AG04450 (cell line): ENCODE measurements around the gene SPNS3. TPM values are rescaled to one million over a fixed set of nuclear protein-coding genes. Genes with fewer than 3 reads are reported as not detected.

Source experiments
- CTCF ChIA-PET: fragments of 300-600, 350-600 bp; formaldehyde crosslinking; extraction: SDS; loops from one replicate; lab custom pipeline; 2022; ENCODE audit warnings: antibody characterized with exemption, inconsistent platforms; lab: Charles Lee
- POLR2A ChIA-PET: fragments of 350-600 bp; formaldehyde crosslinking; extraction: SDS; loops from one replicate; lab custom pipeline; 2021; ENCODE audit warnings: antibody characterized with exemption, inconsistent platforms; lab: Yijun Ruan, JAX
- DNase-seq: peaks from one replicate; pipeline ENCODE4 v3.0.0-alpha.2; 2011; ENCODE audit warnings: low read depth, low spot score
- H3K27ac ChIP-seq: one replicate; pipeline ENCODE4 v1.5.1; 2012; ENCODE audit warnings: low read depth, low read length, control low read depth
- H3K27me3 ChIP-seq: one replicate; pipeline ENCODE4 v1.6.0; 2012; ENCODE audit warnings: low read length; ENCODE audit not compliant: control insufficient read depth, insufficient read depth
- H3K4me3 ChIP-seq: 2 replicates; pipeline ENCODE4 v1.5.1; 2011; ENCODE audit warnings: mild to moderate bottlenecking, low read depth, low read length, control low read depth
- H3K9me3 ChIP-seq: 2 replicates; pipeline ENCODE4 v1.5.1; 2012; ENCODE audit warnings: low read length; ENCODE audit not compliant: control insufficient read depth, insufficient read depth
- CTCF ChIP-seq: IDR thresholded peaks from 2 replicates; pipeline ENCODE4 v1.5.1; 2011; ENCODE audit warnings: low read depth, low read length, control low read depth, inconsistent platforms
- polyA plus RNA-seq: library from polyadenylated mRNA; depleted of rRNA; stranded (reverse); fragments of >200 nt; gene quantifications from 2 replicates; pipeline ENCODE4 v1.2.3, GENCODE V29; 2011

The SPNS3 gene
- polyA plus RNA-seq, 1 experiment: not detected

GRCh38 chr17:4502466-4503154 lies 68.9 kb downstream of the SPNS3 start:
- ChIA-PET CTCF (no interaction called here), POLR2A (no interaction called here)
- Histone ChIP-seq H3K27me3 (peaks cover 54% of the 10 kb centered on the region), H3K4me3 (no peak overlapping the region), H3K27ac (no peak overlapping the region), H3K9me3 (no peaks in the 10 kb centered on the region)
- DNase-seq: no peak
- no peak for TF ChIP-seq CTCF

- no peak overlapping the region for H3K4me3 ChIP-seq
- TF ChIP-seq CTCF: no peak
- CTCF ChIA-PET: no interaction called here
- no peak overlapping the region for H3K27ac ChIP-seq
- H3K27me3 ChIP-seq: peaks cover 50% of the 10 kb centered on the region
- DNase-seq: no peak
- POLR2A ChIA-PET: interaction anchor here (0.6 kb wide), 1 partner anchor 668 kb away, joined by 4 read pairs; no protein-coding TSS in a partner anchor
- no peaks in the 10 kb centered on the region for H3K9me3 ChIP-seq
Measured at GRCh38 chr17:4503283-4504025, 69.7 kb downstream of the SPNS3 start.

- CTCF ChIA-PET: no interaction called here
- no peak for DNase-seq
- H3K27me3 ChIP-seq: peaks cover 55% of the 10 kb centered on the region
- POLR2A ChIA-PET: no interaction called here
- no peak overlapping the region for H3K27ac ChIP-seq
- H3K4me3 ChIP-seq: no peak overlapping the region
- no peak for TF ChIP-seq CTCF
- no peaks in the 10 kb centered on the region for H3K9me3 ChIP-seq
Measured at GRCh38 chr17:4504188-4504587, 70.4 kb downstream of the SPNS3 start.

GRCh38 chr17:4505187-4505586 lies 71.4 kb downstream of the SPNS3 start:
- no peak for DNase-seq
- ChIA-PET POLR2A (no interaction called here), CTCF (no interaction called here)
- H3K27ac ChIP-seq: no peak overlapping the region
- TF ChIP-seq CTCF: no peak
- H3K9me3 ChIP-seq: no peaks in the 10 kb centered on the region; the same call in 1 of the 2 replicates
- no peak overlapping the region for H3K4me3 ChIP-seq
- peaks cover 50% of the 10 kb centered on the region for H3K27me3 ChIP-seq

GRCh38 chr17:4506175-4506813 lies 72.6 kb downstream of the SPNS3 start:
- Histone ChIP-seq H3K4me3 (no peak overlapping the region), H3K27ac (no peak overlapping the region), H3K27me3 (peaks cover 51% of the 10 kb centered on the region), H3K9me3 (no peaks in the 10 kb centered on the region; the same call in 1 of the 2 replicates)
- CTCF ChIA-PET: no interaction called here
- TF ChIP-seq CTCF: no peak
- no peak for DNase-seq
- POLR2A ChIA-PET: no interaction called here
